Ramos (cell line): ENCODE results near the gene MGAT4D.
"Not testable (repeated sequence)": the region's sequence is repeated elsewhere in the genome, so short reads cannot be mapped to it uniquely, and the experiment has no call there.

Experiments used
- in situ Hi-C: fragments of 300-500 bp; cut with MboI; formaldehyde crosslinking; loops from one replicate; pipeline ENCODE4 v1.14.3; 2022; ENCODE audit warnings: low sequenced_read_pairs; ENCODE audit not compliant: unreplicated experiment

The MGAT4D gene

GRCh38 chr4:140444347-140444746 lies 53.7 kb downstream of the MGAT4D start:
- in situ Hi-C loops, result not testable (repeated sequence)

DNA sequence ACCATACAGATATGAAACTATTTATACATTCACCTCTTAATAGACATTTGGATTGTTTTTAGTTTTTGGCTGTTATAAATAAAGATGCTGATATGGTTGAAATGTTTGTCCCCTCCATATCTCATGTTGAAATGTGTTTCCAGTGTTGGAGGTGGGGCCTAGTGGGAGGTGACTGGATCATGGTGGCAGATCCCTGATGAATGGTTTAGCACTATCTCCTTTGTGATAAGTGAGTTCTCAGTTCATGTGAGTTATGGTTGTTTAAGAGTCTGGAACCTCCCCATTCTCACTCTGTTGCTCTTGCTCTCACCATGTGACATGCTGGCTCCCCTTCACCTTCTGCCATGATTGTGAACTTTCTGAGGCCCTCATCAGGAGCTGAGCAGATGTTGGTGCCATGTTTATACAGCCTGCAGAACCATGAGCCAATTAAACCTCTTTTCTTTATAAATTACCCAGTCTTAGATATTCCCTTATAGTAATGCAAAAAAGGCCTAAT lies 58.4 kb downstream of the MGAT4D start:
- in situ Hi-C loops, result no loop called here

DNA sequence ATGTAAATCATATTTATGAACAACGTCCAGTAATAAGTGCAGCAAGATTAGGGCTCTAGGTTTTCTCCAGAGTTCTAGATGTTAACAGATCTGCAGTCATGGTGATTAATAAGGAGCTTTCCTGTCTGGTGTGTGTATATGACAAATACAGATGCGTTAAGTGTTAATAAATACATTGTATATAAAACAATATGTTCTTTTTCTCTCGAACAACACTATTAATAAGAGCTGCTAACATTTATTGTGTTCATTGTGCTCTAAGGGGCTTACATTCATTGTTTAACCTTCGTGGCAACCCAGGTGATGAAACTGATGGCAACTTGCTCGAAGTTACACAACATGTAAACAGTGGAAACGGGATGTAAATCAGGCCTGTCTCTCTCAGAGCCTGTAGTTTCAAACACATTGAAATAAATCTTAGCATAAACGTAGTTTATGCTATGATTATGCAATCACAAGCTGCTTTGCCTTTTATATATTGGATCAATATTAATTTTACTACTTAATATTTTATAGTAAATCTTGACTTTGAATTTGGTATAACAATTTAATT lies 70.1 kb downstream of the MGAT4D start:
- in situ Hi-C loops, result no loop called here

GRCh38 chr4:140427106-140427918 lies 70.8 kb downstream of the MGAT4D start, which contains the start of gene CLGN:
CLGN (minus strand) TSS chr4:140427648; CDS start chr4:140413078, 14,570 bp downstream.
- in situ Hi-C loops, result no loop called here

DNA sequence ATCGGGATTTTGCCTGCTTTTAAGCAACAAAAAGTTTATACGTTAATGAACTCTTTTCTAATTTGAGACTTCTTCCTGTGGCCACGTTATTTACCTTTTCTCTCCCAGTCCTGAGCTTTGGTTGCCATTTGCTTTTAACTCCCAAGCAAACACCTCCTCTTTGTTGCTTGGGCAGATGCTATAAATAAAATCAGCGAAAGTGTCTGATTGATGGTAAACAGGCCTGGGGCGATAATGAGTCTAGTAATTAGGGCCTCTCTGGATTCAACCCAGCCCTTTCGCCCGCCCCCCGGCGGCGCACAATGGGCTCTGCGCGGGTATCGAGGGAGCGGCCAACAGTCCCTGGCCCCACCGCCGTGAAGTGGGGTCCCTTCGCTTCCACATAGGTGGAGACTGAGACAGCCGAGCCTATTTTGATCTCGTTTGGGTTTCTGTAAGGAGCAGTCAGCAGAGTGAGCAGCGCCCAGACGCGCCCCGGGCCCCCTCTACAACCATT lies 71.4 kb downstream of the MGAT4D start:
- in situ Hi-C loops, result no loop called here

DNA sequence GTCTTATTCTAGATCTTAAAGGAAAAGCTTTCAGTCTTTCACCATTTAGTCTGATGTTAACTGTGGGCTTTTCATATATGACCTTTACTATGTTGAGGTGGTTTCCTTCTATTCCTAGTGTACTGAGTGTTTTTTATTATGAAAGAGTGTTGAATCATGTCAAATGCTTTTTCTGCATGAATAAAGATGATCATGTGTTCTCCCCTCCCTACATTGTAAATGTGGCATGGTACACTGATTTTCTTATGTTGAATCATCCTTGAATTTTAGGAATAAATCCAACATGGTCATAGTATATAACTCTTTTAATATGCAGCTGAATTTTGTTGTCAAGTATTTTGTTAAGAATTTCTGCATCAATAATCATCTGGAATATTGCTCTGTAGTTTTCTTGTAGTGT lies 75.0 kb downstream of the MGAT4D start:
- in situ Hi-C loops, result no loop called here

GRCh38 chr4:140413130-140413969 lies 84.7 kb downstream of the MGAT4D start:
- in situ Hi-C loops, result not testable (repeated sequence)

- in situ Hi-C loops, result no loop called here
Observed at GRCh38 chr4:140408974-140409373, 89.1 kb downstream of the MGAT4D start.

- in situ Hi-C loops, result no loop called here
Observed at GRCh38 chr4:140406292-140406691, 91.8 kb downstream of the MGAT4D start.

DNA sequence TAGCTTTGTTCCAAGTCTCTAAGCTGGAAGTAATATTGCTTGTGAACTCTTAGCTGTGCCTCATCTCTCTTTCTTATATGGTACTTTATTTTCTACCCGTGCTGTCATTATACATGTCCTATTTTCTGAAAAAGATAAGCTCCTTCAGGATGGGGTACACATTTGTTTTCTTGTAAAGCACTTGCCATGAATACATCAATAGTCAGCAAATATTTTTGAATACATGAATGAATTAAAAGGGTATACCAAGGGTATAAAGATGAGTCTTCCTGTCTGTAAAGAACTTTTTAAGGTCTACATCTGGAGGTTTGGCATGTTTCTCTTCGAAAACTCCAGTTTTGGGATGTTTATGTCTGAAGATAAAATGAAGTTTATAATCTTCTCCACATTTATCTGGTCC lies 98.0 kb downstream of the MGAT4D start:
- in situ Hi-C loops, result no loop called here

- in situ Hi-C loops, result no loop called here
Observed at GRCh38 chr4:140395668-140396067, 102.4 kb downstream of the MGAT4D start.
